GM19467 (cell line): ENCODE results near the gene HELB.

ENCODE experiments used
- ATAC-seq: cut with Tn5 transposase; IDR thresholded peaks from one replicate; pipeline ENCODE4 v1.9.1; 2021; ENCODE audit warnings: mild to moderate bottlenecking, moderate library complexity; ENCODE audit not compliant: unreplicated experiment

HELB gene

DNA sequence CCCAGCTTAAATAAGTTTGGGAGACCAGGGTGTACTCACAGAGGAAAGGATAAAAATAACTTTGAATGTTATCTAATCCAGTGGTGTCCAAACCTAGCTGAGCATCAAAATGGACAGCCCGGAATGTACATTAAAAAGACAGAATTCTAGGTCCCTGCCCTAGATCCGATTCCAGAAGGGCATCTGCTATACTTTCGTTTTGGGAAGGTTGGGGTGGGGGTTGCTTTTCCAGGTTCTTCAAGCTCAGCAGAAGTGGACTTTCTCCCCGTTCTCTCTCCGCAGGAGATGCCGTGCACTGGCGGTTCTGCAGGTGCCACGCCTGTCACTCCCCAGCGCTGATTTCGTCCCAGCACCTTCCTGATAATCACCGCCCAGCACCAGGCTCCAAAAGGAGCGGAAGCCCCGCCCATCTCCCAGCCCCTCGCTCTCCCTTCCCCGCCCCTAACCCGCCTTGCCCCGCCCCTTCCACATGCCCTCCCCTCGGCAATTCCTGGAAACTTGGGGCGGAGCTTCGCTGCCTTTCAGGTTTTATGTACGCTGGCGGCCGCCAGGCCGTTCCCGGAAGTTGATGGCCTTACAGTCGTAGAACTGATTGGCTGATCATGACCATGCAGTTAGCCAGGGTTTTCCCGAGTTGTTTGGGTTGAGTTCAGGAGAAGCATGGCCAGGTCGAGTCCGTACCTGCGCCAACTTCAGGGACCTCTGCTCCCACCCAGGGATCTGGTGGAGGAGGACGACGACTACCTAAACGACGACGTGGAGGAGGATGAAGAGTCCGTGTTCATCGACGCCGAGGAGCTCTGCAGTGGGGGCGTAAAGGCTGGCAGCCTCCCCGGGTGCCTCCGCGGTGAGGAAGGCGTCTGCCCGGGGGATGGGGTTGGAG, at the start of gene HELB:
TSS of gene HELB (plus strand) at position 550 of the 883 bp plus-strand sequence. CDS start at position 661, 111 bp downstream.
- peak; percentile 90 for ATAC-seq

DNA sequence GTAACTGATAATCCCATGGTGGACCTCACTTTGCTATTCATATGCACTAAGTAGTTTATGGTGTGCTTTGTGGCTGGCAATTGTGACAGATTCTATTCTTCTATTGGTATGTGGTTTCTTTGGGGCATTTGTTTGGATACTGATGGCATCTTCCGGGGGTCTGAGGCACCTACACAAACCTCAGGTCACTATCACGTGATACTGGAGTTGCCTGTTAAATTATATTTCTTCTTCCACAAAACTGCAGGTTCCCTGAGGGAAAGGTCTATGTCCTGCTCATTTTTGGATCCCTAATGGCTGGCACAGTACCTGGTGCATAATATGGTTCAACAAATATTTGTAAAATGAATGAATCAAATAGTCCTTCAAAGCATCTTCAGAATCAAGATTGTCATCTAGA, 49.5 kb upstream of the HELB start:
- ATAC-seq = no peak

DNA sequence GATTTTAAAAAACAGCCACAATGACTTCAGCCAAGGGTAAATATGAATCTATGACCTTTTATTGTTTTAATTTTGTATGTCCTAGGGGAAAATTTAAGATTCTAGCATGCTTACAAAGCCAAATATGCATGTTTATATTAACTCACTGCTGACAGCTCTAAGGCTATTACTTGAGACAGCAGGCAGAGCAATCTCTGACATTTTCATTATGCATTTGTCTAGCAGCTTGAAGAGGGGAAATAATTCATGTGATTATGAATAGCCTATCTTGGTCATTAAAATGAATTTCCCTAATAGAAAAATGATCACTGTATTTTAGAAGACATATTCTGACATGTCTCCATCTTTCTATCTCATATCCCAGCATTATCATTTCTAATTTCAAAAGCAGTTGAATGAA, 46.6 kb upstream of the HELB start:
- ATAC-seq = no peak

DNA sequence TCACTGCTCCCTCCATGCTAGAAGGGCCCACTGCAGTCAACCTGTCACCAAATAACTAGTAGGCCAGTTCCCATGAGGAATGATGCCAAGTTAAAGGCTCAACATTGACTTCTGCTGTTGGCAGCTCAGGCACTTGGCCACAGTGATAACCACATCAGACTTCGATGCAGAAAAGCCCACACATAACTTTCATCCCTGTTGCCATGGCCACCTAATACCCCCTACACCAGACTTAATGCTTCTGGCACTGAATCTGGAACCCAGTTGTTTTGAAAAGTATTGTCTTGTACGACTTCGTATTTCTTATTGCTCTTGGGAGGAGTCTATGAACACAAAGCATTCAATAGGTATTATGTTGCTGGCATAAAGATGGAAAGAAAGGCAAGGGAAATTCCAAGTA, 44.3 kb upstream of the HELB start:
- no peak for ATAC-seq

DNA sequence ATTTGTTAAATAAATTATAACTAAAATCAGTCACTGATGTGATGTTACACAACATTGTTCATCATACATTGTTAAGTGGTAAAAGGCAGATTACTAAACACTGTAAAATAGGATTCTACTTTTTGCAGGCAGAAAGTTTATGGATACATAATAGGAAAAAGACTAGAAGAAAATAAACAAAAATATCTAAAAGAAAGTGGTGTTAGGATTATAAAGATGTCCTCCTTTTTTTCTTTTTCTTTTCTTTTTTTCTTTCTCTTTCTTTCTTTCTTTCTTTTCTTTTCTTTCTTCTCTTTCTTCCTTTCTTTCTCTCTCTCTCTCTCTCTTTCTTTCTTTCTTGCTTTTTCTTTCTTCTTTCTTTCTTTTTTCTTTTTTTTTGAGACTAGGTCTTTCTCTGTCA, 39.6 kb upstream of the HELB start:
- ATAC-seq = no peak

DNA sequence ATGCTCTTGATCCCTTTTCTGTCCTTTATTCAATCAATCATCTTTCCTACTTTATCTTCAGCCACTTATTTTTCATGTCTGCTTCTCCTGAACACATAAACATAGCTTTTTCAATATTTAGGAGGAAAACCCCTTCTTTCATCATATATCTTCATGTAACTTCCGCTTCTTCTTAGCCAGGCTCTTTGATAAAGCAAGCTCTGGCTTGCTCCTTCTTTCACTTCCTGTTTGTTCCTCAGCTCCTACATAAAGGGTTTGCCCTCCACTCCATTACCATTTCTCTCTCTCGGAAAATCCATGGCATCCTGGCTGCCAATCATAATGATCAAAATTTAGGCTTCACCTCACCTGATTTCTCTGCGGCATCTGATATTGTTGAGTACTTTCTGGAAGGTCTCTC, 33.7 kb upstream of the HELB start:
- no peak for ATAC-seq

DNA sequence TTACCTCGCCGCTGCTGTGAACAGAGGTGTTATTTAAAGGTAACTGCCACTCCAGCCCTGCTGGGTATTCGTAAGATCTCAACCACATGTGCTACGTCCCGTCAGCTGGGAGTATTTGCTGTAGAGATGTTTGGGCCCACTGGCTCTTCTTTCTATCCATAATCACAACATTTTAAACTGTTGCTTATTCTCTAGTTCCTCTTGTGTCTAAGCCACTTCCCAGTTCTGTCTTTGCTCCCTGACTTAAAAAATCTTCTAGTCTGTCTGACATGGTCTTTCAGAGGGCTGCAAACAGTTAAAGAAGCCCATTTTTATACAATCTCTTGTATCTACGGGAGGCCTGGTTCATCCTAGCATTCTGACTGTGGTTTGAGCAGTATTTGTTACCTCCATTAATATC, 33.2 kb upstream of the HELB start:
- no peak for ATAC-seq

DNA sequence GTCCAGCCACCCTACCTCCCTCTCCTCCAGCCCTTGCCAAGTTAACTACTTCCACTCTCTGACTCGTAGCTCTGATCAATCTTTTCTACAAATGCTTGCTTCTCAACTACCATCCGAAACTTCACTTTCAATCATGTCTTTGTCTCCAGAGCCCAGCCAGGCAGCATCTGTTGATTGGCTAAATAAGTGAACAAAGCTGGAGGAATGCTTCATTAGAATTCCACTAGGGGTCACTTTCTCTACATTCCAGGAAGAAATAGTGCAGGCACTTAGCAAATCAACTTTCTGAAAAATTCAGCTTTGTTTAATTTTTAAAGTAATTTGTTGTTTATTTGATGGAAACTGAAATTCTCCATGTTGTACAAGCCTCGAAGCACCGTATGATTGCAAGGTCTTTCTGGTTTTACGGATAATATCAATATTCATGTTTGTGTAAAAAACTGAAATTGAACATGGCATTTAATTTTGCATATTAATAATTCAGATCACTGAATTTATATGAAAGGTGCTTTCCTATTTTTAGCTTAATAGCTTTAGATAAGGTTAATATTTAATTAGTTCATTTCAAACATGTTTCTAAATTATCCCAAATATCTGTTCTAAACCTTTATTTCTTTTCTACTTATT, 32.4 kb upstream of the HELB start:
- ATAC-seq = no peak

DNA sequence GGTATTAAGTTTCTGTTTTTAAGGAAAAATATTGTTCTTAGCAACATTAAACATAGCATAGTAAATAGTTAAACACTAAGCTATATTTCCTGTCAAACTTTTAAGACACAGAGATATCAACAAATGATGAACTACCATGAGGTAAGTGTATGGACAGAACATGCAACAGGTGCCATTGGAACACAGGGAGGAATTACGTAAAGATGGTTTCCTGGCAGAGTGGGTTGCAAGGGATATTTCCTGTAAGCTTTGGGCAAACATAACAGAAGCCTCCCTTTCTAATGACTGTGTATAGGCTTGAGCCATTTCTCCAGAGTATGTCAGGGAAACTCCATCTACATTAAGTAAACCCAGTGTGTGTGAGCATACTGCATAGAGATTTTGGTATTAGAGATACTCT, 31.7 kb upstream of the HELB start:
- no peak for ATAC-seq

DNA sequence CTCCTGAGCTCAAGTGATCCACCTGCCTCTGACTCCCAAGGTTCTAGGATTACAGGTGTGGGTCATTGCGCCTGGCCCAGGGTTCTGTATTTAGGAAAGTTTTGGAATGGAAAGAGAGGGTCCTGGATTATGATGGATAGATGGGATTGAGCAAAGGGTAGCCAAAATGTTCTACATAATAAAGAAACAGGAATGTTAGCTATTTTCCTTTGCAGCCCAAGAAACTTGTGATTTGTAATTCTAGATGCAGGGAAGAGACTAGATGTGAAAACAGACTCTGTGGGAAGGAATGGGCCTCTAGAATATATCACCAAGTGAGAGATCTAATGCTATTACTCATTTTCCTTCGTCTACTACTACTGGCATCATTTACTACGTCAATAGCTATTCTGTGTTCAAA, 29.6 kb upstream of the HELB start:
- no peak for ATAC-seq

DNA sequence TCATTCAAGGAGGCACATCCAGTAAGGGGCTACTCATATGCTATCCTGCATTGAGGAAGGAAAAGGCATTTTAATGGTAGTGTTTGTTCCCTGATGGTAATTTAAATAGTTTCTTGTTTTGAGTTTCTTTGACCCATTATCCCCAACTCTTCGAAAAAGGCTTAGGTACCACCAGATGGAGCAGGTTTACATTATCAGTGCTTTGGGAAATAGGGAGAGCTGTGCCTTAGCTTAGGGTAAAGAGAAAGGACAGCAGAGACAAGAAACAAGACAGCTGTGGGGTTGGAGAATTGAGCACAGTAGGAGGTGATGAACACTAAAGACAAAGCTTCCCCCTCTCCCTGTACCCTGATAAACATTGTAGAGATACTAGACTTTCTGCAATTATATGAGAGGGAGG, 29.1 kb upstream of the HELB start:
- no peak for ATAC-seq

DNA sequence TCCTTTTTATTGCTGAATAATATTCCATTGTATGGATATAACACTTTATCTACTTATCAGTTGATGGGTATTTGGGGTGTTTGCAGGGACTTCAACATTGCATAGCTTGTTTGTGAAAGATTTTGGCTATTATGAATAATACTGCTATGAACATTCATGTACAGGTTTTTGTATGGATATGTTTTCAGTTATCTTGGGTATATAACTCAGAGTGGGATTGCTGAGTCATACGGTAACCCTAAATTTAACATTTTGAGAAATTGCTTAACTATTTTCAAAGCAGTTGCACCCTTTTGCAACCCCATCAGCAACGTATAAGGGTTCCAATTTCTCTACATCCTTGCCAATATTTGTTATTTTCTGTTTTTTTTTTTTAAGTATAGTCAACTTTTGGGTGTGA, 27.3 kb upstream of the HELB start:
- ATAC-seq = no peak

DNA sequence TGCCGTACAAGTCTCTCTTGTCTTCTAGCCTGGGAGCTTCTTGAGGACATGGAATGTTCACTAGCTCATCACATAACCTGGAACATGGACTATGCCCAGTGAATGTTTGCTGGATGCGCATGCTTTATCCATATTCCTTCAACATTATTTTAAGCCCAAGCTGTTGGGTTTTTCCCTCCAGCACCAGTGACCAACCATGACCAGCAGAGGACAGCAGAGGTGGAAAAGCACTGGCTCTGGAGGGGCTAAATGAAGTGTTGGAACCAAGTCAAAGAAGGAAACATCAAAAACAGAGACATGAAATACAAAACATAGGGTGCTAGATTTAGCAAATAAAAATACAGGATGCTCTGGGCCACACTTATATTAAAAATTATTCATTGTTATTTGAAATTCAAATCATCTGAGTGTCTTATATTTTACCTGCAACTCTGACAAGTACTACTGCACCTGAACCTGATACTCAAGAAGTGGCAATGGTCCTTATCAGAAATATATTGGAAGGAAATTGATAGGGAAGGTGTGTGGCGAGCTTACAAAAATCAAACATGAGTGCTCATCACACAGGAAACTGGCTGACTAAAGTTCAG, 23.1 kb upstream of the HELB start:
- ATAC-seq = no peak

DNA sequence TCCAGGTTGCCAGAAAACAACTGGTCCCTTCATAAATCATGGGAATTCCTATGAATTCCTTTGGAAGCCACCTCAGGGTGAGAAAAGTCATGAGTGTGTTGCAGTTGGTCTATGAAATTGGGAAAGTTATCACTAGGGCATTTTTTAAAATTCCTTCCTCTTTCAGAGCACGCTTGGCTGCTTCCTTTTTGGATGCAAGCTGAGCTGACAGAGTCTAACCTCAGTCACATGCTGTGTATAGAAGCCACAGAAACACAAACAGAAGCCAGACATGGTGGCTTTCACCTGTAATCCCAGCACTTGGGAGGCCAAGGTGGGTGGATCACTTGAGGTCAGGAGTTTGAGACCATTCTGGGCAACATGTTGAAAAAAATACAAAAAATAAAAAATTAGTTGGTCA, 21.7 kb upstream of the HELB start:
- no peak for ATAC-seq

DNA sequence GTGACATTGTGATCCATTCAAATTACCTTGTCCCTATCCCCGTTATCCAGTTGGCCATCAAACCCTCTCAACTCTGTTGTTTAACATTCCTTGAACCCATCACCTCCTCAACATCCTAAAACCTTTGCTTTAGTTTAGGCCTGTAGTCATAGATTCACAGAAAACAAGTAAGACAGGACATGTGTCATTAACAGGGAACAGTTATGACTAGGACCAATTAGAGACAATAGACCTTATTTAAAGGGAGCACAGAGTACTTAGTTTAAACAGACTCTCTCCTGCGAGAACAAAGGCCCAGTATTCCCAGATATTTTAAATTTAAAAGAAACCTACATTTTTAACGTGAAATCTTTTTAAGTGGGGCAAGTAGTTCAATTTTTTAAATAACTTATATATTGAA, 20.0 kb upstream of the HELB start:
- ATAC-seq = no peak

DNA sequence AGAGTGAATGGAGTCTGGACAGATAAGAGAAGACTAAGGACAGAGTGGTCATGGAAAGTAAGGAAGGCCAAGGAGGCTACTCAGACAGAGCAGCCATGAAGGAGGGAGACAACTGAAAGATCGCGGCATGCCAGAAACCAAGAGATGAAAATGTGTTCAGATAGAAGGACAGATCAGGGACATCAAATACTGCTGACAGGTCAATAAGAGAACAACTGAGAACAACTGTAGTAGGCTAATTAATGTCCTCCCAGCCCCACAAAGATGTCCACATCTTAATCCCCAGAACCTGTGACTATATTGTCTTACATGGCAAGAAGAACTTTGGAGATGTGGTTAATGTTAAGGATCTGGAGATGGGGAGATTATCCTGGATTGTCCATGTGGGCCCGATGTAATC, 15.0 kb upstream of the HELB start:
- no peak for ATAC-seq

DNA sequence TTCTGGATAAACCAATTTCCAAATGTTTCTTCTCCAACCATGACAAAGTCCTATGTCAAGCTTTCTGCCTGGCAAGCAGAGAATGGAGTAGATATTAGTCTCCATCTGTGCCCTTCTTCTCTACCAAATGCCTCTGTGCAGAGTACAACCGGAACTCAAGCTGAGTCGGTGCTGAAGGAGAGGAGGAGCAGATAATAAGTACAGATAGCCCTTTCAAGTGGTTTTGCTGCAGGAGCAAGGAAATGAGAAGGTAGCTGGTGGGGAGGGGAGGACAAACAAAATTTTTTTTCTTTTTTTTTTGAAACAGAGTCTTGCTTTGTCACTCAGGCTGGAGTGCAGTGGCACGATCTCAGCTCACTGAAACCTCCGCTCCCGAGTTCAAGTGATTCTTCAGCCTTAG, 14.2 kb upstream of the HELB start:
- no peak for ATAC-seq

DNA sequence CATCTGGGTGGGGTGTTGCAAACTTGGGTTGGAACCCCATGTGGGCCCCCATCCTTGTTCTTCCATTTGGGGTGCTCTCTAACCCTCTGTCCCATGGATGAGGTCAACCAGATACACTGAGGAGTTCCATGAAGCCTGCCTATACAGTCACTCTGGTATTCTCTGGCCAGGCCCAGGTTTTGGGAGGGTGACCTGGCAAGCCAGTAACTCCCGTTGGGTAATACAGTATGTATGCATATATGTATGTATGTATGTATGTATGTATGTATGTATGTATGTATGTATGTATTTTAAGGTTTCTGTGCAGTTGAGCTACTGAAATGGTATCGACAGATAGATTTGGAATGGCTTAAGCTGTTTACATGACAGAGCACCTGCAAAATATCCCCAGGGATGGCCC, 12.8 kb upstream of the HELB start:
- ATAC-seq = no peak

DNA sequence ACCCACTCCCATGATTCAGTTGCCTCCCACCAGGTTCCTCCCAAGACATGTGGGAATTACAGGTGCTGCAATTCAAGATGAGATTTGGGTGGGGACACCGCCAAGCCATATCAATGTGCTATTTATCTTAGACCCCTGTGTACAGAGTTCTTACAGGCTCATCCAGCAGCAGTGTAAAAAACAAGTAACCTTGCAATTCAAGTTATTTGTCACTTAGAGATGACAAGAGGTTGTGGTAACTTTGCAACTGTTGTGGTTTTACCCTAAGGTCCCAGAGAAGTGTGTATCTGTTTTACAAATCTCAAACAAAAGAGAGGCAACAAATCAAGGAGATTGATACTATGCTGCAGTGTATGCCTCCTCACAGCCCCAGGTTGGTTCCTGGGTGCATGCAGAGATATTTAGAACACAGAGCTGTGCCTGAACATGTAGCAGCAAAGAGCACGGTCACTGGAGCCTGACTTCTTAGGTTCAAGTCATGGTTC, 11.5 kb upstream of the HELB start:
- no peak for ATAC-seq

DNA sequence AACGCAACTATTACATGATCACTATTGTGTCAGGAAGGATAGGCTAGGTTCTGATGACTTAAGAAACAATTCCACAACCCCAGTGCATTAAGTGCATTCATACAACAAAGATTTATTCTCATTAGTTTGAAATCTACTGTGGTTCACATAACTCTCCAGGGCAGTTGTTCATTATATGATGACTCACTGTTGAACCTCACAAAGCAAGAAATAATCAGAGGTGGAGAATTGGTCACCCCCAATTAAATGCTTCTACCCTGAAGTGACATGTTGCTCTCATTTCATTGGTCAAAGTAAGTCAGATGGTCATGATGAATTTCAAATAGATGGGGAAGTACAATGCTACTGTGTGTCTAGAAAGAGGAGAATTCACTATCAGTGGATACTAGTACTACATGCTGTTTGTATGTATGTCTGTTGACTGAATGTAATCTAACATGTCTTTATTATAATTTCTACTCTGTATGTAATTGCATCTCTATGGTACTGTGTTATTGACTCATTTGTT, 6.1 kb upstream of the HELB start:
- no peak for ATAC-seq

DNA sequence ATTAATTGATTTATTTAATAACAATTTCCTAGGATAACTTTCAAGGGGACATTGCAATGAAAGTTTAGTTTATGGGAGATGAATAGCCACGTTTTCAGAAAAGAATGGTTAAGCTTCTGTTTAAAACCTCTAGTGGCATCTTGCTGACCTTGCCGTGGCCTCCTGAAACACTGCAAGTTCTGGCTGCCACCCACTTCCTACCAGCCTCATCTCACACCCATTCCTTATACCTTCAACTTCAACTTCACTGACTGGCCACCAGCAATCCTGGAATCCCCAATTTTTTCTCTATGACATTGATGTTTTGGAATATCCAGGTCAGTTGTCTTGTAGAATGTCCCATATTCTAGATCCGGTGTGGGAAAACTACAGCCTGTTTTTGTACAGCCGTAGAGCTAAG, 5.2 kb upstream of the HELB start:
- ATAC-seq = no peak

DNA sequence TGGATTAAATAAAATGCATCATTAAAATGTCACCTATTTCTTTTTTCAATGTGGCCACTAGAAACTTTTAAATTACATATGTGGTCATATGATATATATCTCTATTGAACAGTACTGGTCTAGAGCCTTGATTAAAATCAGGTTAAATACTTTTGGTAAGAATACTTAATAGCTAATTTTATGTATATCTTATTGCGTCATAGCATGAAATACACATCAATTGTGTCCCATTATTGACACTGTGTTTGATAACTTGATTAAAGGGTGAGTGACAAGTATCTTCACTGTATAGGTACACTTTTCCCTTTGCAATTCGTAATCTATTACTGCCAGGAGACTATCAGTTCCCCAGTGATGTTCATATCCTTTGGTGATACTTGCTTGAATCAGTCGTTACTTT, 4.4 kb upstream of the HELB start:
- ATAC-seq = no peak
